Kidney (tissue), 14 donors: ENCODE results near the gene TRA2B. TPM values are rescaled to one million over a fixed set of nuclear protein-coding genes. Genes with fewer than 3 reads are reported as not detected.
"Not testable (repeated sequence)": the region's sequence is repeated elsewhere in the genome, so short reads cannot be mapped to it uniquely, and the experiment has no call there.

Source experiments
- DNase-seq, 5 donors: peaks; one replicate each; pipeline ENCODE4 v3.0.0-alpha.2; 2013 to 2020
- FAIRE-seq: peaks from 2 replicates; lab custom pipeline; 2012; peaks lifted over from hg19 to GRCh38; lab: Jason Lieb, UNC
- H3K27ac ChIP-seq, 2 donors: one replicate each; pipeline ENCODE4 v1.7.0; 2013; ENCODE audit warnings: low read depth in 2 of 2, low read length in 2 of 2, inconsistent platforms in 1 of 2
- H3K27me3 ChIP-seq: one replicate; pipeline ENCODE4 v1.7.1; 2013; ENCODE audit warnings: low read length, inconsistent platforms; ENCODE audit not compliant: control insufficient read depth, insufficient read depth
- H3K36me3 ChIP-seq, 3 donors: one replicate each; pipeline versions ENCODE4 v1.7.0 to v1.7.1; 2013; ENCODE audit warnings: low read length in 3 of 3, control low read depth in 1 of 3, inconsistent platforms in 1 of 3; ENCODE audit not compliant: insufficient read depth in 3 of 3, control insufficient read depth in 2 of 3
- H3K4me1 ChIP-seq, 3 donors: one replicate each; pipeline versions ENCODE4 v1.7.0 to v1.7.1; 2013; ENCODE audit warnings: low read length in 3 of 3, inconsistent platforms in 1 of 3, low read depth in 1 of 3; ENCODE audit not compliant: control insufficient read depth in 2 of 3, insufficient read depth in 2 of 3
- H3K4me3 ChIP-seq, 3 donors: one replicate each; pipeline versions ENCODE4 v1.7.0 to v1.8.1; 2013; ENCODE audit warnings: low read length in 3 of 3, control low read depth in 1 of 3, inconsistent platforms in 1 of 3
- H3K9ac ChIP-seq, 3 donors: one replicate each; pipeline versions ENCODE4 v1.7.0 to v1.7.1; 2013; ENCODE audit warnings: low read length in 3 of 3, control low read depth in 1 of 3, inconsistent platforms in 1 of 3
- H3K9me3 ChIP-seq, 3 donors: one replicate each; pipeline versions ENCODE4 v1.7.0 to v1.7.1; 2013; ENCODE audit warnings: low read length in 3 of 3, control low read depth in 1 of 3, inconsistent platforms in 1 of 3; ENCODE audit not compliant: control insufficient read depth in 2 of 3, insufficient read depth in 1 of 3
- intact Hi-C: fragments of 100-400 bp; cut with DNase I; formaldehyde crosslinking; loops from one replicate; pipeline ENCODE4 v1.11.1; 2022
- polyA plus RNA-seq: library from polyadenylated mRNA; stranded (reverse); fragments of 350-450 nt; fragmentation: Illumina TruSeq; extraction: RNeasy Lipid Tissue Mini Kit (QIAGEN cat#74804); gene quantifications from one replicate; pipeline ENCODE4 v1.2.3, GENCODE V29; 2014; ENCODE audit warnings: low read depth, low replicate concordance; ENCODE audit not compliant: insufficient read depth
- total RNA-seq: library from RNA; stranded (reverse); fragmentation: NEBNext Ultra II Directional; extraction: Animal tissue kit (Norgen Biotek cat#: 25700); gene quantifications from one replicate; pipeline ENCODE4 v1.2.1, GENCODE V29; 2021
- TF ChIP-seq, protein P1 (sequence below): IDR thresholded peaks from 3 replicates; pipeline ENCODE4 v1.5.1; 2012; ENCODE audit warnings: mild to moderate bottlenecking, moderate library complexity, borderline replicate concordance; ENCODE audit not compliant: insufficient read depth; ENCODE audit errors: extremely low read depth
- donor health status: control.
- donor health status: control.
- donor health status: control.
- donor health status: control.
- donor health status: control.
- donor health status: DM: yes; HTN: yes; CAD: no.
- donor health status: Normal renal cell carcinoma (clear cell type).

Gene TRA2B
- total and polyA plus RNA-seq, 2 donors from 2014 or later, result 66.8 to 109 TPM

DNA sequence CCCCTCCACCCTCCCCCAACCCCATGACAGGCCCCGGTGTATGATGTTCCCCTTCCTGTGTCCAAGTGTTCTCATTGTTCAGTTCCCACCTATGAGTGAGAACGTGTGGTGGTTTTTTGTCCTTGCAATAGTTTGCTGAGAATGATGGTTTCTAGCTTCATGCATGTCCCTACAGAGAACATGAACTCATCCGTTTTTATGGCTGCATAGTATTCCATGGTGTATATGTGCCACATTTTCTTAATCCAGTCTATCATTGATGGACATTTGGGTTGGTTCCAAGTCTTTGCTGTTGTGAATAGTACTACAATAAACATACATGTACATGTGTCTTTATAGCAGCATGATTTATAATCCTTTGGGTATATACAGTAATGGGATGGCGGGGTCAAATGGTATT is 27.9 kb downstream of the TRA2B start:
- H3K4me1 ChIP-seq, intact Hi-C loops, H3K27ac ChIP-seq, FAIRE-seq, H3K9ac ChIP-seq, H3K36me3 ChIP-seq, H3K9me3 ChIP-seq, H3K27me3 ChIP-seq, DNase-seq, H3K4me3 ChIP-seq: not testable (repeated sequence)

DNA sequence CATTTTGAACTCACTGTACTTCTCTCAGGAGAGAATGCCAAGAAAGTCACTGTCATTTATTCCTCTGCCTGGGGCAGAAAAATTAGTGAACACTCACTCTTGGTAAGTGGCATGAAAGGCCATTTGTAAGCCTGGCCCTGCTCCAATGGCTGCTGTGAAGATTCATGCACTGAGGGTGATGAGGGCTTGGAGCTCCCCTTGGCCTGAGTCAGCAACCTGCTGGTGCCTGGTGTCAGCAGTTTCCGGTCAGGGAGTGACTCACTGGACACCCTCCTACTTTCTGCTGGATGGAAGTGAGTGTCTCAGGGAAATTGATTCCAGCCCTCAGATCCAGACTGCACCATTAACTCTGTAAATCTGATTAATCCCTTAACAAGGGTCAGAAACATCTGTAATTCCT is 37.6 kb downstream of the TRA2B start:
- no peak overlapping the region for H3K4me3 ChIP-seq
- intact Hi-C loops, result no loop called here
- no peak for FAIRE-seq
- H3K9me3 ChIP-seq, result no peaks in the 10 kb centered on the region
- no peaks in the 10 kb centered on the region for H3K4me1 ChIP-seq
- H3K36me3 ChIP-seq, result no peaks in the 10 kb centered on the region
- no peaks in the 10 kb centered on the region for H3K27me3 ChIP-seq
- TF ChIP-seq, protein P1, sequence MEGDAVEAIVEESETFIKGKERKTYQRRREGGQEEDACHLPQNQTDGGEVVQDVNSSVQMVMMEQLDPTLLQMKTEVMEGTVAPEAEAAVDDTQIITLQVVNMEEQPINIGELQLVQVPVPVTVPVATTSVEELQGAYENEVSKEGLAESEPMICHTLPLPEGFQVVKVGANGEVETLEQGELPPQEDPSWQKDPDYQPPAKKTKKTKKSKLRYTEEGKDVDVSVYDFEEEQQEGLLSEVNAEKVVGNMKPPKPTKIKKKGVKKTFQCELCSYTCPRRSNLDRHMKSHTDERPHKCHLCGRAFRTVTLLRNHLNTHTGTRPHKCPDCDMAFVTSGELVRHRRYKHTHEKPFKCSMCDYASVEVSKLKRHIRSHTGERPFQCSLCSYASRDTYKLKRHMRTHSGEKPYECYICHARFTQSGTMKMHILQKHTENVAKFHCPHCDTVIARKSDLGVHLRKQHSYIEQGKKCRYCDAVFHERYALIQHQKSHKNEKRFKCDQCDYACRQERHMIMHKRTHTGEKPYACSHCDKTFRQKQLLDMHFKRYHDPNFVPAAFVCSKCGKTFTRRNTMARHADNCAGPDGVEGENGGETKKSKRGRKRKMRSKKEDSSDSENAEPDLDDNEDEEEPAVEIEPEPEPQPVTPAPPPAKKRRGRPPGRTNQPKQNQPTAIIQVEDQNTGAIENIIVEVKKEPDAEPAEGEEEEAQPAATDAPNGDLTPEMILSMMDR, result no peak
- DNase-seq, result peak in 2 of 5 donors; percentile 58 to 80
- H3K9ac ChIP-seq, result no peak overlapping the region
- no peak overlapping the region for H3K27ac ChIP-seq

DNA sequence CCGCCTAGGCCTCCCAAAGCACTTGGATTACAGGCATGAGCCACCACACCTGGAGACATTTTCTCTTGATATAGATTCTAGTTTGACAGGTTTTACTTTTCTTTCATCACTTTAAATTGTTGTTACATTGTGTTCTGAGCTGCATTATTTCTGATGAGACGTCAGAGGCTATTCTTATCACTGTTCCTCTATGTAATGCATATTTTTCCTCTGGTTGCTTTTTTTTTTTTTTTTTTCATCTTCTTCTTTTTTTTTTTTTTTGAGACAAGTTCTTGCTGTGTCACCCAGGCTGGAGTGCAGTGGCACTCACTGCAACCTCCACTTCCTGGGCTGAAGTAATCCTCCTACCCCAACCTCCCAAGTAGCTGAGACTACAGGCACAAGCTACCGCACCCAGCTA is 41.2 kb downstream of the TRA2B start:
- Histone ChIP-seq H3K9ac (no peak overlapping the region), H3K27me3 (no peaks in the 10 kb centered on the region), H3K27ac (no peak overlapping the region), H3K9me3 (no peaks in the 10 kb centered on the region), H3K36me3 (no peaks in the 10 kb centered on the region), H3K4me3 (no peak overlapping the region), H3K4me1 (no peaks in the 10 kb centered on the region)
- TF ChIP-seq, protein P1, result no peak
- intact Hi-C loops, result no loop called here
- FAIRE-seq, result no peak
- no peak for DNase-seq

DNA sequence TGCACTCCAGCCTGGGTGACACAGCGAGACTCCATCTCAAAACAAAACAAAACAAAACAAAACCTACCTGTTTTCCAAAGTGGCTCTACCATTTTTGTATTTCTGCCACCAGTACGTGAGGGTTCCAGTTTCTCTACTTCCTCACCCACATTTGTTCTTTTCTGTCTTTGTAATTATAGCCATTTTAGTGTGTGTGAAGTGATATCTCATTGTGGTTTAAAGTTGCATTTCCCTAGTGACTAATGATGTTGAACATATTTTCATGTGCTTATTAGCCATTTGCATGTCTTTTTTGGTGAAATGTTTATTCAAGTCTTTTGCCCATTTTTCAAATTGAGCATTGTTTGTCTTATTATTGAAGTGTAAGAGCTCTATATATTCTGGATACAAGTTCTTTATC is 50.7 kb downstream of the TRA2B start:
- intact Hi-C loops, result no loop called here
- Histone ChIP-seq H3K9me3 (no peaks in the 10 kb centered on the region), H3K9ac (no peak overlapping the region), H3K36me3 (no peaks in the 10 kb centered on the region), H3K27me3 (no peaks in the 10 kb centered on the region), H3K4me3 (no peak overlapping the region), H3K4me1 (no peaks in the 10 kb centered on the region), H3K27ac (no peak overlapping the region)
- DNase-seq, result no peak
- FAIRE-seq, result no peak
- TF ChIP-seq, protein P1, result no peak
